ENCODE results near the gene TRIM24. TPM values are rescaled to one million over a fixed set of nuclear protein-coding genes. Genes with fewer than 3 reads are reported as not detected.

TRIM24 gene
- total RNA-seq, 1 donor from 2014 or later = 20.7 TPM

DNA sequence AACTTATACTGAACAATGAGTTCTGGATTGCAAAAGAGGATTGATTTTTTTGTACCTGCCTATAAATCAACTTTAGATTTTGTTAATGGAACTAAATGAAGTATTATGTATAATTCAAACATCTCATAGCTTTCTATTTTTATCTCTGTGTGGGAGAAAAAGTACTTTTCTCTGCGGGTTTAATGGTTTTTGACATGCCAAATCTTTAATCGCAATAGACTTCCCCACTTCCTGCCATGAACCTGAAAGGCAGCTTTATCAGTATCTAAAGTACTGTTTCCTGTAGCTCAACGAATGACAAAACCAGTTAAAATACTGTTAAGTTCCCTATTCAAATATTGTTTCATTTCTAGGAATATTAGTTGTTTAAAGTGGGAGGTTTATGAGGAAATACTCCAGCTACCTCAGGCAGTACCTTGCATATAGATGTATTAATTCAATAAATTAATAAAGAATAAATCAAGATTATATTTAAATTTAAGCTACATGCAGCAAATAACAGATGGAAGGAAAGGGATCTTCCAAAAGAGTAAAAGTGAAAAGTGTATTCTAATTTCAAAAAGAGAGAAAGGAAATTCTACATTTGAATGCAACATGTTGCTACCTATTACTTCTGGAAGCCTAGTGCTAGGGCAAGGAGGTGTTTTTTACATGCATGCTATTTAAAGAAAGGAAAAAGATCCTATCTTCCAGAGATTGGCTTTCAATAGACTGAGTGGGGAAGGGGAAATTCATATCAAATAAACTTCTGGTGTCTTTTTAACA is 165.2 kb downstream of the TRIM24 start:
- DNase-seq (ENCODE audit: low read depth) = no peak
- TF ChIP-seq, protein P1, sequence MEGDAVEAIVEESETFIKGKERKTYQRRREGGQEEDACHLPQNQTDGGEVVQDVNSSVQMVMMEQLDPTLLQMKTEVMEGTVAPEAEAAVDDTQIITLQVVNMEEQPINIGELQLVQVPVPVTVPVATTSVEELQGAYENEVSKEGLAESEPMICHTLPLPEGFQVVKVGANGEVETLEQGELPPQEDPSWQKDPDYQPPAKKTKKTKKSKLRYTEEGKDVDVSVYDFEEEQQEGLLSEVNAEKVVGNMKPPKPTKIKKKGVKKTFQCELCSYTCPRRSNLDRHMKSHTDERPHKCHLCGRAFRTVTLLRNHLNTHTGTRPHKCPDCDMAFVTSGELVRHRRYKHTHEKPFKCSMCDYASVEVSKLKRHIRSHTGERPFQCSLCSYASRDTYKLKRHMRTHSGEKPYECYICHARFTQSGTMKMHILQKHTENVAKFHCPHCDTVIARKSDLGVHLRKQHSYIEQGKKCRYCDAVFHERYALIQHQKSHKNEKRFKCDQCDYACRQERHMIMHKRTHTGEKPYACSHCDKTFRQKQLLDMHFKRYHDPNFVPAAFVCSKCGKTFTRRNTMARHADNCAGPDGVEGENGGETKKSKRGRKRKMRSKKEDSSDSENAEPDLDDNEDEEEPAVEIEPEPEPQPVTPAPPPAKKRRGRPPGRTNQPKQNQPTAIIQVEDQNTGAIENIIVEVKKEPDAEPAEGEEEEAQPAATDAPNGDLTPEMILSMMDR (IDR thresholded peaks at IDR 0.05; ENCODE audit: insufficient read depth, low read length, poor library complexity, severe bottlenecking) = no peak
- Histone ChIP-seq H3K27me3 (ENCODE audit: control insufficient read depth, insufficient read depth, low read length) (no peaks in the 10 kb centered on the region), H3K4me3 (ENCODE audit: low read depth, low read length) (no peak overlapping the region), H3K36me3 (ENCODE audit: control insufficient read depth, insufficient read depth, low read length) (no peaks in the 10 kb centered on the region)

DNA sequence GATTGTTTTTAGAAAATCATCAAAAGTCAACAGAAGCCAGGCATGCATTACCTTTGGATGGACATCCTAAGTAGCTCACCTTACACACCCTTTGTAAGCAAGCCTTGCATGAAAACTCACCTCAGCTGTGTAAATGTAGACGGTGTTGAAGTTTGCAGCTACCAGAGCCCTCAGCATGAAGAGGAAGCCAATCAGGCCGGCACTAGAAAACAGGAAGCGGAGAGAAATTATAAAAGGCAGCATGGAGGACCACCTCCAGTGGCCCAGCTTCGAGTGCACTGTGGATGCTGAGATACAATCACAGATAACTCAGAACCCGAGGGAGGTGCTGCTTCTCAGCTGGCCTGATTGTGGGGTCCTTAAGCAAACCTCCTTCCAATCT is 165.8 kb downstream of the TRIM24 start:
- TF ChIP-seq, protein P1 (IDR thresholded peaks at IDR 0.05; ENCODE audit: insufficient read depth, low read length, poor library complexity, severe bottlenecking) = no peak
- no peak overlapping the region for H3K4me3 ChIP-seq (ENCODE audit: low read depth, low read length)
- DNase-seq (ENCODE audit: low read depth) = no peak
- H3K27me3 ChIP-seq (ENCODE audit: control insufficient read depth, insufficient read depth, low read length) = no peaks in the 10 kb centered on the region
- H3K36me3 ChIP-seq (ENCODE audit: control insufficient read depth, insufficient read depth, low read length) = no peaks in the 10 kb centered on the region

DNA sequence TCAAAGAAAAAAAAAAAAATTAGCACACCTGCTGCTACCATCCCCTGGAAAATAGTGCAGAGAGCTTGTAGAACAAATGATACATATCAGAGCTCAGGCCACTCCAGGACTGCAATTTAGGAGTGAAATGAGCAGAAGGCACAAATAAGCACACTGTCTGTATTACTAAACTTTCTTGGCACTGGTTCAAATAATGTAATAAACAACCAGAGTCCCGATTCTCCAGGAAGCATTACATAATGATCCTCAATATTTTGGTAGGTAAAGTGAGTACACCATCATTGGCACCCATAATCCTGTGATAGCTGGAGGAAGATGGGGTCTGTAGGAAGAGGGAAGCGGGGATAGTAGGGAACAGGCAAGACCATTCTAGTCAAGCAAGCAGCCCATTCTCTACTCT is 166.8 kb downstream of the TRIM24 start:
- no peak for DNase-seq (ENCODE audit: low read depth)
- TF ChIP-seq, protein P1 (IDR thresholded peaks at IDR 0.05; ENCODE audit: insufficient read depth, low read length, poor library complexity, severe bottlenecking) = no peak
- H3K4me3 ChIP-seq (ENCODE audit: low read depth, low read length) = no peak overlapping the region
- no peaks in the 10 kb centered on the region for H3K36me3 ChIP-seq (ENCODE audit: control insufficient read depth, insufficient read depth, low read length)
- H3K27me3 ChIP-seq (ENCODE audit: control insufficient read depth, insufficient read depth, low read length) = no peaks in the 10 kb centered on the region

DNA sequence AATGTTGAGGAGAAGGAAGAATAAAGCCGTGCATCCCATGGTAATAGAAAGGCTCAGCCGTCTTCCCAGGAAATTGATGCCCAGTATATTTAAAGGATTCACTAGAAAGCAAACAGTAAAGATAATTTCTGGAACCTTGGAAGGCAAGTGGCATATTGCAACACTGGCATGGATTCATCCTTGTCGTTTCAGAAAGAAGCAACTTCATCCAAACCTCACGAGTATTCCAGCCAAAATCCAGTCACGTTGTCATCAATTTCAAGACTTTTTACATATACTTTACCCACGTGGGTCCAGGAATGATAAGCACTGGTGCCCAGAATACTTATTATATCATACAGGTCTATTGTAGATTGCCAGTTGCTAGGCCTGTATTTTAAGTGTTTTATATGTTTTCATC is 167.3 kb downstream of the TRIM24 start:
- TF ChIP-seq, protein P1 (IDR thresholded peaks at IDR 0.05; ENCODE audit: insufficient read depth, low read length, poor library complexity, severe bottlenecking) = no peak
- Histone ChIP-seq H3K36me3 (ENCODE audit: control insufficient read depth, insufficient read depth, low read length) (no peaks in the 10 kb centered on the region), H3K27me3 (ENCODE audit: control insufficient read depth, insufficient read depth, low read length) (no peaks in the 10 kb centered on the region), H3K4me3 (ENCODE audit: low read depth, low read length) (no peak overlapping the region)
- no peak for DNase-seq (ENCODE audit: low read depth)

DNA sequence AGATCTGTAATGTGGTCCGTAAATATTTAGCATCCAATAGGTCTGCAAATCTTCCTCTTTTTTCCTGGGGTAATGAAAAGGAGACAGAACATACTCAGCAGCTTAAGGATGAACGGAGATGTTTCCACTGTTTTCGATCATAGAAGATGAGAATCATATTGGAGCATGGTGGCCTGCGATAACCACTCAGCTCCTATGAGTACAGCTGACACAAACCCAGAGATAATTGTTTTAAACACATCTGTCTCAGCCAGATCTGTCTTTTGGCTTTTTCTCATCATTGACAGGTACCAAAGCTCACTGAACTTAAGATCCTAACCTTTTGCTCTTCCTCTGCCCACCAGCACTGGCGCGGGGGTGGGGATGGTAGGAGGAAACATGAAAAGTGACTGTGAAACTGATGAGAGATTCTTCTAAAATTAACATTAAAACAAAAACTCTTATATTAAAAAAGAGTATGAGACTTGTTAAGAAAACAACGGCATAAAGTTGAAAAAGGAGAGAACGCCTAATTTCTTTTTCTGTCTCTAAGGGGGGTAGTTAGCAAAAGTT is 170.1 kb downstream of the TRIM24 start:
- Histone ChIP-seq H3K4me3 (ENCODE audit: low read depth, low read length) (no peak overlapping the region), H3K27me3 (ENCODE audit: control insufficient read depth, insufficient read depth, low read length) (no peaks in the 10 kb centered on the region), H3K36me3 (ENCODE audit: control insufficient read depth, insufficient read depth, low read length) (no peaks in the 10 kb centered on the region)
- no peak for DNase-seq (ENCODE audit: low read depth)
- TF ChIP-seq, protein P1 (IDR thresholded peaks at IDR 0.05; ENCODE audit: insufficient read depth, low read length, poor library complexity, severe bottlenecking) = no peak

DNA sequence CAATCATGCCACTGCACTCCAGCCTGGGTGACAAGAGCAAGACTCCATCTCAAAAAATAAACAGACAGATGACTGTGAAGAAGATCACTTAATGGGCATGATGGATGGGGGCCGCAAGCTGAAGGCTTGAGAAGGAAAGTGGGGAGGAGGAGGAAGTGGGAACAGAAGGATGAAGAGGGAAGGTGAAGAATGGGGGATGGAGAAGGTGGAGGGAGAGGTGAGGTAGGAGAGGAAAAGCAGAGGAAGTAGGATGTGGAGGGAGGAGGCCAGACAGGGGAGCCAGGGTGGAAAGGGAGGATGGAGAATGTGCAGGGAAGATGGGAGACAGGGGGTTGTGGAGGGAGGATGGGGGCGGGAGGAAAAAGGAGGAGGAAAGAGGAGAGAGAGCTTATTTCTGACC is 172.3 kb downstream of the TRIM24 start:
- no peaks in the 10 kb centered on the region for H3K27me3 ChIP-seq (ENCODE audit: control insufficient read depth, insufficient read depth, low read length)
- no peak for DNase-seq (ENCODE audit: low read depth)
- H3K4me3 ChIP-seq (ENCODE audit: low read depth, low read length) = no peak overlapping the region
- H3K36me3 ChIP-seq (ENCODE audit: control insufficient read depth, insufficient read depth, low read length) = no peaks in the 10 kb centered on the region
- TF ChIP-seq, protein P1 (IDR thresholded peaks at IDR 0.05; ENCODE audit: insufficient read depth, low read length, poor library complexity, severe bottlenecking) = no peak
